ENCODE measurements around the gene EXT2. TPM values are rescaled to one million over a fixed set of nuclear protein-coding genes. Genes with fewer than 3 reads are reported as not detected.

EXT2 gene
- total RNA-seq, 1 donor from 2014 or later: 95.6 TPM

- DNase-seq (ENCODE audit: low read depth) (no peak), FAIRE-seq (no peak)
- no peak overlapping the region for H3K4me3 ChIP-seq (ENCODE audit: low read depth, low read length)
- H3K36me3 ChIP-seq (ENCODE audit: control insufficient read depth, insufficient read depth, low read length): peaks cover 1% of the 10 kb centered on the region
- no peaks in the 10 kb centered on the region for H3K27me3 ChIP-seq (ENCODE audit: control insufficient read depth, insufficient read depth, low read length)
- TF ChIP-seq CTCF (IDR thresholded peaks at IDR 0.05; ENCODE audit: insufficient read depth, low read length, severe bottlenecking): no peak
Measured at GRCh38 chr11:44193856-44194255, 98.4 kb downstream of the EXT2 start.

DNA sequence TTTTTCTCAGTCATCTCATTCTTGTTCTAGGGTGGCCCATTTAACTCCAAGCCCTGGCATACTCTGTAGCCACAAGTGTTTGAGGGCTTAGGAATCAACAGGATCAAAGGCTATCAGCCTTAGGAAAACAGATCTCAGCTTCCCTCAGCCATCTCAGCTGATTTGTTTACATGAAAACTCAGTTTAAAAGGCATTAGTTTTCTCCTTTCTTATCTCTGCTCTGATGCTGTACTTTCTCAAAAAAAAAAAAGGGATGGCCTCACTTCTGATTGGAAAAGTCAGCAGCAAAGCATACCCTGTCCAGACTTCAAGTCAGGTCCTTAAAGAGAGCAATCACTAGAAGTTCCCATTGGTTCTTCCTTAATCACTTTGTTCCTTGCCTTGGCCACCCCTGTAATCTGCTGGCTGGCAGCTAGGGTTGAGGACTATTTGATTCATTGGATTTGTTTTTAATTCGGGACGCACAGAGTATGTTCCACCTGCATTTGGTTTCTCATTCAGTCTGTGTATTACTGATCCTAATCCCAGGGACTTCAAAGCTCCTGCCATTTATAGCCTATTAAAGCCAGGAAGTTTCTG lies 102.8 kb downstream of the EXT2 start:
- H3K4me3 ChIP-seq (ENCODE audit: low read depth, low read length): no peak overlapping the region
- no peak for TF ChIP-seq CTCF (IDR thresholded peaks at IDR 0.05; ENCODE audit: insufficient read depth, low read length, severe bottlenecking)
- no peak for FAIRE-seq

DNA sequence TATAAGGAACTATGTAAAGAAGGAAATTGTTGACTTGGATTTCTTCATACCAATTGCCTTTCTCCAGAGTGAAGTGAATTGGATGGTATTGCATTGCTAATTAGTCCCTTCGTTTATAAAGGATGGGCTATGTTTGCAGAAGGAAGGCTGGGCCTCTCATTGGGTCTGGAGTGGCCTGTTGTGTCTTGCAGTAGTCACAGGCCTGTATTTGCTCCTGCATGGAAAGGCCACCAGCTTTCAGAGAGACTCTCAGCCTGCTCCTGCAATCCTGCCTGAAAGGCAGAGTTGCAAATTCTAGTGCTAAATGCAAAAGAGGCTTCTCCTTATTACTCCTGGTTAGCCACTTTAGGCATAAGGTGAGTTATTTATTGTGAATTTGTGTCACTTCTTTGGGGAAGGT lies 103.8 kb downstream of the EXT2 start:
- no peak for TF ChIP-seq CTCF (IDR thresholded peaks at IDR 0.05; ENCODE audit: insufficient read depth, low read length, severe bottlenecking)
- FAIRE-seq: no peak
- H3K36me3 ChIP-seq (ENCODE audit: control insufficient read depth, insufficient read depth, low read length): peaks cover 1% of the 10 kb centered on the region
- no peaks in the 10 kb centered on the region for H3K27me3 ChIP-seq (ENCODE audit: control insufficient read depth, insufficient read depth, low read length)
- no peak overlapping the region for H3K4me3 ChIP-seq (ENCODE audit: low read depth, low read length)
- DNase-seq (ENCODE audit: low read depth): no peak

More for the DNA sequence above, 102.8 kb downstream of the EXT2 start:
- no peak for DNase-seq (ENCODE audit: low read depth)
- Histone ChIP-seq H3K27me3 (ENCODE audit: control insufficient read depth, insufficient read depth, low read length) (no peaks in the 10 kb centered on the region), H3K36me3 (ENCODE audit: control insufficient read depth, insufficient read depth, low read length) (peaks cover 1% of the 10 kb centered on the region)

DNA sequence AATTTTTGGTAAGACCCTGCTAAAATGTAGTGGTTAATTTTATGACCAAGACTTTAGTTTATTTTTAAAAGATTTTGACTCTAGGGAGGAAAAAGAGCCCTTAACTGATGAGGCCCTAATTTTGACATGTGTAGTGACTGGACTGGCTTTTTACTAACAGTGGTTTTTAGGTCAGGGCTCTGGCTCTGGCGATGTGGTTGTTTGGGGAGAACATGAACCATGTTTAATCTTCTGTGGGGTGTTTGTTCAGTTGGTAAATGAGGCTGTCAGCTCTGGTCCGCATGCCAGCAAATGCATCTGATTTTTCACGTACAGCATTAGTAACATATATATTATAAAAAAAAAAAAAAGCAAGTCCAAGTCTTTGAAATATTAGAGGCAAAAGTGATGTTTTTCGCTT lies 104.3 kb downstream of the EXT2 start:
- peaks cover 1% of the 10 kb centered on the region for H3K36me3 ChIP-seq (ENCODE audit: control insufficient read depth, insufficient read depth, low read length)
- TF ChIP-seq CTCF (IDR thresholded peaks at IDR 0.05; ENCODE audit: insufficient read depth, low read length, severe bottlenecking): no peak
- H3K4me3 ChIP-seq (ENCODE audit: low read depth, low read length): no peak overlapping the region
- FAIRE-seq (no peak), DNase-seq (ENCODE audit: low read depth) (no peak)
- no peaks in the 10 kb centered on the region for H3K27me3 ChIP-seq (ENCODE audit: control insufficient read depth, insufficient read depth, low read length)

GRCh38 chr11:44203270-44204043 lies 108.0 kb downstream of the EXT2 start:
- no peak overlapping the region for H3K4me3 ChIP-seq (ENCODE audit: low read depth, low read length)
- DNase-seq (ENCODE audit: low read depth): peak; percentile 13
- no peak for TF ChIP-seq CTCF (IDR thresholded peaks at IDR 0.05; ENCODE audit: insufficient read depth, low read length, severe bottlenecking)
- H3K36me3 ChIP-seq (ENCODE audit: control insufficient read depth, insufficient read depth, low read length): peaks cover 4% of the 10 kb centered on the region
- no peak for FAIRE-seq
- no peaks in the 10 kb centered on the region for H3K27me3 ChIP-seq (ENCODE audit: control insufficient read depth, insufficient read depth, low read length)
